Activated CD4-positive, alpha-beta T cell treated with anti-CD3 and anti-CD28 coated beads for 36 hours (primary cell): ENCODE measurements around the gene HOXD4. TPM values are rescaled to one million over a fixed set of nuclear protein-coding genes. Genes with fewer than 3 reads are reported as not detected.

Experiments used
- ATAC-seq: fragments of 200-7000 bp; cut with Tn5 transposase; one replicate; pipeline ENCODE4 v1.10.0; 2021; ENCODE audit warnings: mild to moderate bottlenecking, moderate library complexity
- CTCF ChIA-PET: fragments of 350-600 bp; sonication (Branson Sonifier 250); formaldehyde crosslinking; loops from one replicate; lab custom pipeline; 2021; ENCODE audit warnings: antibody characterized with exemption; lab: Charles Lee
- POLR2A ChIA-PET: fragments of 350-600 bp; sonication (Branson Sonifier 250); formaldehyde crosslinking; loops from one replicate; lab custom pipeline; 2021; ENCODE audit warnings: antibody characterized with exemption, inconsistent platforms; lab: Charles Lee
- DNase-seq: peaks from one replicate; pipeline ENCODE4 v3.0.0-alpha.2; 2020
- H3K27ac Mint-ChIP-seq: one replicate; pipeline ENCODE4 v1.8.0; 2021; ENCODE audit warnings: mixed read lengths
- H3K27me3 Mint-ChIP-seq: one replicate; pipeline ENCODE4 v1.8.0; 2021; ENCODE audit warnings: mixed read lengths
- H3K36me3 Mint-ChIP-seq: one replicate; pipeline ENCODE4 v1.8.0; 2021; ENCODE audit warnings: low read depth, mixed read lengths
- H3K4me1 Mint-ChIP-seq: one replicate; pipeline ENCODE4 v1.8.0; 2021; ENCODE audit warnings: mixed read lengths
- H3K4me3 Mint-ChIP-seq: one replicate; pipeline ENCODE4 v1.8.0; 2021; ENCODE audit warnings: mild to moderate bottlenecking, moderate library complexity, mixed read lengths
- H3K9me3 Mint-ChIP-seq: one replicate; pipeline ENCODE4 v1.8.0; 2021; ENCODE audit warnings: low read depth, mixed read lengths
- intact Hi-C, 2 experiments: fragments of 100-400 bp; cut with DNase I in 1 of 2; cut with micrococcal nuclease in 1 of 2; formaldehyde crosslinking; loops; one replicate each; pipeline versions ENCODE4 v1.14.2 to v1.15.1; 2022 to 2024; cut with DNase I, micrococcal nuclease
- total RNA-seq, 2 experiments: library from RNA; stranded (reverse); gene quantifications; one replicate each; pipeline ENCODE4 v1.2.3, GENCODE V29; 2021

Gene HOXD4
- total RNA-seq, 2 experiments from 2014 or later: not detected

- Mint-ChIP-seq H3K27ac (no peak overlapping the region), H3K4me3 (no peak overlapping the region), H3K27me3 (peaks cover 69% of the 10 kb centered on the region), H3K9me3 (no peaks in the 10 kb centered on the region), H3K4me1 (peaks cover 20% of the 10 kb centered on the region), H3K36me3 (peaks cover 2% of the 10 kb centered on the region)
- intact Hi-C loops: loop anchor here in 1 of 2 experiments (5.0 kb wide), 1 partner anchor 33 kb away; no protein-coding TSS in a partner anchor
- ChIA-PET POLR2A (no interaction called here), CTCF (interaction anchor here (1.1 kb wide), 1 partner anchor 284 kb away, joined by 3 read pairs; no protein-coding TSS in a partner anchor)
- DNase-seq: no peak
- no peak for ATAC-seq
Observed at GRCh38 chr2:176170602-176171305, 19.4 kb downstream of the HOXD4 start.

DNA sequence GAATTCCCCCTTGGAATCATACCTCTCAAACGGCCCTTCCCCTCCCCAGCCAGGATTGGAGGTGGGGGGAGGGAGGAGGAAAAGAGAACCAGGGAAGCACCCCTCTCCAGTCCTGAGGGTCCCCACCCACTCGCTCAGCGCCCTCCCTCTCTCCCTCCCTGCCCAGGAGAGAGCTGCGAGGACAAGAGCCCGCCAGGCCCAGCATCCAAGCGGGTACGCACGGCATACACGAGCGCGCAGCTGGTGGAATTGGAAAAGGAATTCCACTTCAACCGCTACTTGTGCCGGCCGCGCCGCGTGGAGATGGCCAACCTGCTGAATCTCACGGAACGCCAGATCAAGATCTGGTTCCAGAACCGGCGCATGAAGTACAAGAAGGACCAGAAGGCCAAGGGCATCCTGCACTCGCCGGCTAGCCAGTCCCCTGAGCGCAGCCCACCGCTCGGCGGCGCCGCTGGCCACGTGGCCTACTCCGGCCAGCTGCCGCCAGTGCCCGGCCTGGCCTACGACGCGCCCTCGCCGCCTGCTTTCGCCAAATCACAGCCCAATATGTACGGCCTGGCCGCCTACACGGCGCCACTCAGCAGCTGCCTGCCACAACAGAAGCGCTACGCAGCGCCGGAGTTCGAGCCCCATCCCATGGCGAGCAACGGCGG lies 20.1 kb downstream of the HOXD4 start:
- ATAC-seq (no peak), DNase-seq (no peak)
- Mint-ChIP-seq H3K9me3 (no peaks in the 10 kb centered on the region), H3K4me3 (no peak overlapping the region), H3K27ac (no peak overlapping the region), H3K27me3 (peaks cover 70% of the 10 kb centered on the region), H3K36me3 (peaks cover 2% of the 10 kb centered on the region), H3K4me1 (peaks cover 20% of the 10 kb centered on the region)
- CTCF ChIA-PET: interaction anchor here (1.1 kb wide), 1 partner anchor 283 kb away, joined by 3 read pairs; no protein-coding TSS in a partner anchor
- POLR2A ChIA-PET: no interaction called here
- intact Hi-C loops: loop anchor here in 1 of 2 experiments (5.0 kb wide), 1 partner anchor 34 kb away; no protein-coding TSS in a partner anchor

GRCh38 chr2:176172007-176172894 lies 20.9 kb downstream of the HOXD4 start:
- intact Hi-C loops: loop anchor here in 1 of 2 experiments (5.0 kb wide), 1 partner anchor 35 kb away; no protein-coding TSS in a partner anchor
- Mint-ChIP-seq H3K36me3 (peaks cover 2% of the 10 kb centered on the region), H3K4me1 (peaks cover 20% of the 10 kb centered on the region), H3K27ac (no peak overlapping the region), H3K4me3 (no peak overlapping the region), H3K9me3 (no peaks in the 10 kb centered on the region), H3K27me3 (peaks cover 70% of the 10 kb centered on the region)
- ChIA-PET CTCF (interaction anchor here (1.0 to 1.5 kb wide), 3 partner anchors 15 to 74 kb away, joined by 3 to 4 read pairs (median 3); no protein-coding TSS in a partner anchor), POLR2A (no interaction called here)
- ATAC-seq (no peak), DNase-seq (peak; percentile 45)

DNA sequence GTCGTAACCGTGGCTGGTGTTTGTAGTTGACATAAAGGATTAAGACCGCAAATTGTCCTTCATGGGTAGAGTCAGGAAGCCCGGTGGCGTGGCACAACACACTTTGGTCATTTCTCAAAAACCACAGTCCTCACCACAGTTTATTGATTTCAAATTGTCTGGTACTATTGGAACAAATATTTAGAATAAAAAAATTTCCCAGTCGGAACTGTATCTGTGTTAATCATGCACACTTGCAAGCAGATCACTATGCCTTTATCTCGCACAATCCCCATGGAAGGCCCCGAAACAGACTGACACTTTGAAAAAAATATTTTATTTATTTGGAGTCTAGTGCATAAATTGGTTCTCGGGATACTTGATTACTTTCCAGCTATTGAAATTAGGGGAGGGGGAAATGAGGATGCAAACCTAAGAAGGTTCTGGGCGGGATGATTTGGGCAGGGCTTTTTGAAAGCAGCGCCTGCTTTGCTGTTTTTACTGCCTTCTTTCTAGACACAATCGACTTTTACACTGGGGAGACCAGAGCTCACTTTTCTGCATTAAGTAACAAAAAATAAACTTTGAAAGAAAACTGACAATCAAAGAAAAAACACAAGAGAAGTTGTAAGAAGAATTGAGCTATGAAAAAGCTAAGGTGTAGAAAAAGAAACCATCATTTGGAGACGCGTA lies 21.7 kb downstream of the HOXD4 start:
- H3K27ac Mint-ChIP-seq: no peak overlapping the region
- H3K4me1 Mint-ChIP-seq: peaks cover 23% of the 10 kb centered on the region
- ChIA-PET CTCF (interaction anchor here (1.0 to 1.5 kb wide), 3 partner anchors 15 to 75 kb away, joined by 3 to 4 read pairs (median 3); no protein-coding TSS in a partner anchor), POLR2A (no interaction called here)
- ATAC-seq (no peak), DNase-seq (no peak)
- peaks cover 70% of the 10 kb centered on the region for H3K27me3 Mint-ChIP-seq
- H3K4me3 Mint-ChIP-seq: no peak overlapping the region
- H3K36me3 Mint-ChIP-seq: peaks cover 2% of the 10 kb centered on the region
- intact Hi-C loops: loop anchor here in 1 of 2 experiments (5.0 kb wide), 1 partner anchor 36 kb away; no protein-coding TSS in a partner anchor
- H3K9me3 Mint-ChIP-seq: no peaks in the 10 kb centered on the region

DNA sequence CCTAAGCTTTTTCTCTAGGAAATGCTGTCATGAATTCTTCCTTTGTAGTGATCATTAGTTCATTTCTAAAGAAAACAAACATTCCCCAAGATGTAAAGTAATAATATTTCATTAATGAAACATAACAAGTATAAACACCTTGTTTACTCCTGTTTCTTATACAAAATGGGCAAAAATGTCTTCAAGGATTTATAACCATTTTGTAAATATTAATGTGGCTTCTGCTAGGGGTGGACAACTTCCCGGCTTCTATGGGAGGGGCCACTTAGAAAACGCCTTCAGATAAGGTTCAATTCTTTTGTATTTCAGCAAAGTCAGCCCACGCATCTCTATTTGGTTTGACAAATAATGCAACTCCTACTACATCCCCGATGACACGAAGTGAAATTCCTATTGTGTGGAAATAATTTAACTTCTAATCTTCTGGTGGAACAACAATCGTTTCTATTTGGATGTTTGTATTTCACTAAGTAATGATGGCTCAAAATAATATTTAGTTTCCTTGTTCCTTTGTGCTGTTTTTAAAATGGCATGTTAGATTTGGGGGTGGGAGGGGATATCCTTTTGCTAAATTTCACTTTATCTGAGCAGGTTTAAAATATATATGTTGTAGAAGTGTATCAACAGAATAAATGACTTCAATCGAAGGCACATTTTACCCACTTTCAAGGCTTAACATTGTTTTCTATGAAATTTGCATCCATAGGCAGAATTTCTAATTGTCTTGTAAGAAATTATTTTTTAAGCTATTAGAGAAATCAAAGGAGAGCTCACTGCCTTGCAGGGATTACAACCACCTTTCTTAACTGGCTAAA lies 22.4 kb downstream of the HOXD4 start:
- no peak overlapping the region for H3K27ac Mint-ChIP-seq
- ChIA-PET CTCF (interaction anchor here (0.9 to 1.5 kb wide), 5 partner anchors 12 to 76 kb away, joined by 3 to 5 read pairs (median 4); no protein-coding TSS in a partner anchor), POLR2A (no interaction called here)
- no peaks in the 10 kb centered on the region for H3K9me3 Mint-ChIP-seq
- ATAC-seq (no peak), DNase-seq (no peak)
- intact Hi-C loops: loop anchor here in 1 of 2 experiments (5.0 kb wide), 1 partner anchor 36 kb away; no protein-coding TSS in a partner anchor
- H3K4me3 Mint-ChIP-seq: no peak overlapping the region
- peaks cover 2% of the 10 kb centered on the region for H3K36me3 Mint-ChIP-seq
- peaks cover 73% of the 10 kb centered on the region for H3K27me3 Mint-ChIP-seq
- peaks cover 25% of the 10 kb centered on the region for H3K4me1 Mint-ChIP-seq

GRCh38 chr2:176174382-176174823 lies 23.1 kb downstream of the HOXD4 start:
- Mint-ChIP-seq H3K4me3 (no peak overlapping the region), H3K36me3 (peaks cover 2% of the 10 kb centered on the region), H3K4me1 (peaks cover 25% of the 10 kb centered on the region), H3K9me3 (no peaks in the 10 kb centered on the region), H3K27ac (no peak overlapping the region), H3K27me3 (peaks cover 76% of the 10 kb centered on the region)
- DNase-seq: no peak
- ATAC-seq: no peak
- ChIA-PET POLR2A (no interaction called here), CTCF (interaction anchor here (0.9 to 1.5 kb wide), 2 partner anchors 13 to 34 kb away, joined by 4 to 5 read pairs; no protein-coding TSS in a partner anchor)
- intact Hi-C loops: loop anchor here in 1 of 2 experiments (5.0 kb wide), 1 partner anchor 37 kb away; no protein-coding TSS in a partner anchor

DNA sequence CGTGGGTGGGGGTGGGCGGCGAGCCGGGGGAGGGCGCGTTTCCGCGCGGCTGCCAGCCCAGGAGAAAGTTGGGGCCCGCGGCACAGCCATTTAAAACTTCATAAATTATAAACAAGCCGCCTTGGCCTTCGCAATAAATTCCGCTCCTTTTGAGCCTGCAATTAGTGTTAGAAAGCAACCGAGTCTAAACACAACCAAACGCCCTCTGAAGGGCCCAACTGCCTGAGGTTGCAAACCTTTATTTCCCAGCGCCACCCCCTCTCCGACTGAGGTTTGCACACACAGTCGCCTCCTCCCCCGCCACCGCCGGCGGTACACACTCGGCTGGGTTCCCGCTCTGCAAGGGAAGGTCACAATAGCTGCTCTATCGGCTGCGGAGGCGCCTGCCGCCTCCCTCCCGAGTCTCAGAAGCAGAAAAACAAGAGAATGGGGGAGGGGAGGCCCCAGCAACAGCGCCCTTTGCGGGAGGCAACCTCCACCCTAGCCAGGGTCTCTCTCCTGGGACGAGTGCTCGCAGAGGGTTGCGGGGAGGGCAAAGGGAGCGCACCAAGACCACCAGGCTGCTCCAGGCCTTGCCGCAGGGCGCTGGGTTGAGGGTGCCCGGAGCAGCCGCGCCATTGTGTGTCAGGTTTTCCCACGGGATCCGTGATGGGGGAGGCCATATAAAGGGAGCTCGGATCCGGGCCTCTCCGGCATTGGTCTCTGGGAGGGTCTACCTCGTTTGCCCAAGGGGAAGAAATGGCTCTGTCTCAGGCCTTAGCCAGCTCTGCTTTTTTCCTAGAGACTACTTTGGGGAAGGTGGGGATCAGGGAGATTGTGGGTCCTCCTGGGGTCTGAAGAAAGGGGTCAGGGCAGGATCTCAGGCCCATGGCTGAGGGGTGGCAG lies 23.7 kb downstream of the HOXD4 start:
- ChIA-PET POLR2A (no interaction called here), CTCF (interaction anchor here (0.7 to 2.3 kb wide), 6 partner anchors 12 to 281 kb away, joined by 3 to 8 read pairs (median 4); no protein-coding TSS in a partner anchor)
- ATAC-seq (peak; percentile 69), DNase-seq (peak; percentile 64)
- H3K4me3 Mint-ChIP-seq: no peak overlapping the region
- H3K4me1 Mint-ChIP-seq: peaks cover 25% of the 10 kb centered on the region
- H3K27ac Mint-ChIP-seq: no peak overlapping the region
- H3K36me3 Mint-ChIP-seq: peaks cover 2% of the 10 kb centered on the region
- H3K27me3 Mint-ChIP-seq: peaks cover 78% of the 10 kb centered on the region
- no peaks in the 10 kb centered on the region for H3K9me3 Mint-ChIP-seq
- intact Hi-C loops: loop anchor here in 1 of 2 experiments (5.0 kb wide), 1 partner anchor 38 kb away; no protein-coding TSS in a partner anchor

DNA sequence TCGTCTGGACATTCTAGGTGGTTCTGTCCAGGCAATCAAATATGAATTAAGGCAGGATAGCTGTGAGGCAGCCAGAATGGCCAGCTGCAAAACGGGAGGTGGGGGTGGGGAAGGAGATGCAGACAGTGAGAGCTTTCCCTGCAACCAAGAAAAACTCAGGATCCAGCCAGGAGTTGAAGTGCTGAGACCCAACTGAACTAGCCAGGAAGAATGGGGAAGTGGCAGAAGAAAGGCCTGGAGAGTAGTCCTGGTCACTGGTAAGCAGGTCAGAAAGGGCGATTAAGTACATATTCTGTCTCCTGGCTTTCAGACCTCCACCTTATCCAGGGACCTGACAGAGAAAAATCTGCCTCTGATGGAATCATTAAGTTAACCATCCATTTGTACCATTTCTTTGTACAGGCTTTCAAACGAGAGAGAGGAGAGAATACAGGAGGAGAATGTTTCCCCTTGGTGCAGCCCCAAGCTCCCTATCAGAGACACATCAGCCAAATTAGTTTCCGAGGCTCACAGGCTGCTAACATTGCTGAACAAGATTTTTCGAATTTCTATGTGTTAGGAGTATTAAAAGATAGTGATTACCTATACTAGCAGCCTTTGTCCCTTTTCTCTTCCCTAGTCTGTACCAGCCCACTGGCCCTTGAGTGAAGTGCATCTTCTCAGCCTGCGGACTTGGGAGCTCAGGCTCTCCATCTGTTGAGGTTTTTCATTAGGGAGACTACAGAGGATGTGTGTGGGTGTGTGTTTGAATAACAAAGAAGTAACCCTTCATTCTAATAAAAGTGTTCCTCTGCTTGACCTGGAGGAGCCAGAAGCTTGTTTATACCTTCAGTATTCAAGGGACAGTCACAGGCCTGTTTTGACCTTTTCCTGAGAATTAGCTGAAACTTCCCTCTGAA lies 24.6 kb downstream of the HOXD4 start:
- peaks cover 2% of the 10 kb centered on the region for H3K36me3 Mint-ChIP-seq
- H3K27me3 Mint-ChIP-seq: peaks cover 76% of the 10 kb centered on the region
- ChIA-PET POLR2A (no interaction called here), CTCF (interaction anchor here (0.7 to 2.3 kb wide), 4 partner anchors 11 to 280 kb away, joined by 3 to 8 read pairs (median 5); no protein-coding TSS in a partner anchor)
- H3K9me3 Mint-ChIP-seq: no peaks in the 10 kb centered on the region
- H3K4me1 Mint-ChIP-seq: peaks cover 25% of the 10 kb centered on the region
- intact Hi-C loops: no loop called here
- no peak for ATAC-seq
- DNase-seq: no peak
- no peak overlapping the region for H3K4me3 Mint-ChIP-seq
- H3K27ac Mint-ChIP-seq: no peak overlapping the region
